Mucosa of descending colon (tissue), 3 donors: ENCODE measurements around the gene TUBGCP3. TPM values are rescaled to one million over a fixed set of nuclear protein-coding genes. Genes with fewer than 3 reads are reported as not detected.

ENCODE experiments used
- ATAC-seq: fragments of 200-7000 bp; cut with Tn5 transposase; one replicate; pipeline ENCODE4 v1.9.1; 2020; ENCODE audit warnings: mild to moderate bottlenecking, moderate library complexity
- DNase-seq, 3 donors: peaks; one replicate each; pipeline ENCODE4 v3.0.0-alpha.2; 2020
- H3K36me3 ChIP-seq: fragments of 200-600 bp; one replicate; pipeline ENCODE4 v1.8.0; 2021; ENCODE audit warnings: low read depth, mild to moderate bottlenecking
- H3K4me1 ChIP-seq: fragments of 200-600 bp; one replicate; pipeline ENCODE4 v1.8.0; 2021; ENCODE audit warnings: low read depth, mild to moderate bottlenecking
- H3K4me3 ChIP-seq: fragments of 200-600 bp; one replicate; pipeline ENCODE4 v1.8.0; 2021; ENCODE audit warnings: mild to moderate bottlenecking
- H3K9me3 ChIP-seq: fragments of 200-600 bp; one replicate; pipeline ENCODE4 v1.8.0; 2021; ENCODE audit warnings: mild to moderate bottlenecking
- intact Hi-C, 2 donors: fragments of 100-400 bp; cut with DNase I in 1 of 2; cut with micrococcal nuclease in 1 of 2; formaldehyde crosslinking; loops; one replicate each; pipeline versions ENCODE4 v1.11.0 to v1.11.1; 2022; cut with DNase I, micrococcal nuclease
- total RNA-seq, 3 donors: library from RNA; stranded (reverse); fragmentation: NEBNext Ultra II Directional in 2 of 3; extraction: Animal tissue kit (Norgen Biotek cat#: 25700) in 2 of 3; gene quantifications; one replicate each; pipeline versions ENCODE4 v1.2.1 to v1.2.4, GENCODE V29; 2021 to 2023
- TF ChIP-seq, protein P1 (sequence below): fragments of 200-600 bp; IDR thresholded peaks from one replicate; pipeline ENCODE4 v1.8.0; 2022; ENCODE audit warnings: antibody characterized with exemption, mild to moderate bottlenecking
- donor health status: DM: no; HTN: no; CAD: no; lungs with moderate emphysema.
- donor health status: DM: no; HTN: no; CAD: no.
- donor health status: DM: no; HTN: yes; CAD: no.

The TUBGCP3 gene
- total RNA-seq, 3 donors from 2014 or later: 27.7 to 44.8 (median 32.7) TPM

DNA sequence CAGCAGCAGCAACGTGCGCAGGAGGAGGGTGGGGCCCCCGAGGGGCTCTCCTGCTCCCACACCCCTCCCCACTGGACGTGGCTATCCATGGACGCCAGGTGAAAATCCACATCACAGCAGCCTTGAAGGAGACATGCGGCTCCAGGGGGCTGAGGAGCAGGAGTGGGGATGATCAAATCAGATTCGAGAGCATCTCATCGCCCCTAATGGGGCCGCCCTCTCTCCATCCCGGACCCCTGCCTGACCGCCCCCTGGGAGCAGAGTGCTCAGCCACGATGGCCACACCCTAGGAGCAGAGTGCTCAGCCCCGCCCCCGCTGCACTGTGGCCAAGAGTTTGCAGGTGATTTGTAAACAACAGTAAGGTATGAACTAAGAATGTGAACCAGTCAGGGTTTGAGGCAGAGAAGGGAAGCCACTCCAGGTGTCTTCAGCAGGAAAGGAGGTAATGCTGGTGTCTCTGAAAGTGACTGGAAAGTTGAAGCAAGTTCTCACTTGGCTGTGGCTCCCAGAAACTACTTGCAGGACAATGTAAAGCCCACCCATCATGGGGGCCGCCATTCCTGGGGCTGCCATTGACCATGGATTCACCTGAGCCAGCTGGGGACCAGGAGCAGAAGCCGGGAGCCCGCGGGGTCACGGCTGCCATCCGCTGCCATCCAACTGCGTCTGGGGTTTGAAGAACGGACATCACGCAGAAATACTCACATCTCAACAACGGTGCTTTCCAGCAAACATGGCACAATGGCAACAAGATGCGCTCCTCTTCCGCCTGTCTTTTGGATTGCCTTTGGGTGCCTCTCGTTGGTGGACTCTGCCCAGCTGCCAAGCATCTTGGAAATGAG is 140.0 kb downstream of the TUBGCP3 start:
- intact Hi-C loops: loop anchor here (5.0 to 10.0 kb wide), 2 partner anchors 973 to 976 kb away; no protein-coding TSS in a partner anchor
- TF ChIP-seq, protein P1, sequence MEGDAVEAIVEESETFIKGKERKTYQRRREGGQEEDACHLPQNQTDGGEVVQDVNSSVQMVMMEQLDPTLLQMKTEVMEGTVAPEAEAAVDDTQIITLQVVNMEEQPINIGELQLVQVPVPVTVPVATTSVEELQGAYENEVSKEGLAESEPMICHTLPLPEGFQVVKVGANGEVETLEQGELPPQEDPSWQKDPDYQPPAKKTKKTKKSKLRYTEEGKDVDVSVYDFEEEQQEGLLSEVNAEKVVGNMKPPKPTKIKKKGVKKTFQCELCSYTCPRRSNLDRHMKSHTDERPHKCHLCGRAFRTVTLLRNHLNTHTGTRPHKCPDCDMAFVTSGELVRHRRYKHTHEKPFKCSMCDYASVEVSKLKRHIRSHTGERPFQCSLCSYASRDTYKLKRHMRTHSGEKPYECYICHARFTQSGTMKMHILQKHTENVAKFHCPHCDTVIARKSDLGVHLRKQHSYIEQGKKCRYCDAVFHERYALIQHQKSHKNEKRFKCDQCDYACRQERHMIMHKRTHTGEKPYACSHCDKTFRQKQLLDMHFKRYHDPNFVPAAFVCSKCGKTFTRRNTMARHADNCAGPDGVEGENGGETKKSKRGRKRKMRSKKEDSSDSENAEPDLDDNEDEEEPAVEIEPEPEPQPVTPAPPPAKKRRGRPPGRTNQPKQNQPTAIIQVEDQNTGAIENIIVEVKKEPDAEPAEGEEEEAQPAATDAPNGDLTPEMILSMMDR: no peak
- Histone ChIP-seq H3K36me3 (no peaks in the 10 kb centered on the region), H3K9me3 (no peaks in the 10 kb centered on the region), H3K4me3 (no peak overlapping the region), H3K4me1 (no peaks in the 10 kb centered on the region)
- DNase-seq (peak in 1 of 3 donors; percentile 48), ATAC-seq (no peak)

DNA sequence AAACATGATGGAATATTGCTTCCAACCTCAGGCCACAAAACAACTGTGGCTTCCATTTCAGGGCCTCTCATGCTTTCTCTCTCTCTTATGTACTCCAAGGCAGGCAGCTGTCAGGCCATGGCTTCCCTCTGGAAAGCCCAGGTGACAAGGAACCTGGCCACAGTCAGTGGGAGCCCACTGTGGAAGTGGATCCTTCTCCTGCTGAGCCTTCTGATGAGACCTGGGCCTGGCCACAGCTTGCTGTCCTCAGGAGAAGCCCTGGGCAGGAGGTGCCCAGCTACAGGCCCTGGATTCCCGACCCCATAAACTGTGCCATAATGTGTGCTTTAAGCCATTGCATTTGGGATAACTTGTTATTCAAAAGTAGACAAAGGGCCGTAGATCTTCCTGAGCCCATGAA is 140.6 kb downstream of the TUBGCP3 start:
- TF ChIP-seq, protein P1: no peak
- DNase-seq: no peak
- intact Hi-C loops: loop anchor here (5.0 to 10.0 kb wide), 2 partner anchors 973 to 975 kb away; no protein-coding TSS in a partner anchor
- Histone ChIP-seq H3K4me3 (no peak overlapping the region), H3K9me3 (no peaks in the 10 kb centered on the region), H3K36me3 (no peaks in the 10 kb centered on the region), H3K4me1 (no peaks in the 10 kb centered on the region)
- no peak for ATAC-seq

GRCh38 chr13:112446867-112447266 is 141.1 kb downstream of the TUBGCP3 start:
- ATAC-seq (no peak), DNase-seq (no peak)
- no peaks in the 10 kb centered on the region for H3K4me1 ChIP-seq
- H3K4me3 ChIP-seq: no peak overlapping the region
- TF ChIP-seq, protein P1: no peak
- intact Hi-C loops: loop anchor here (5.0 to 10.0 kb wide), 2 partner anchors 972 to 975 kb away; no protein-coding TSS in a partner anchor
- no peaks in the 10 kb centered on the region for H3K36me3 ChIP-seq
- H3K9me3 ChIP-seq: no peaks in the 10 kb centered on the region

DNA sequence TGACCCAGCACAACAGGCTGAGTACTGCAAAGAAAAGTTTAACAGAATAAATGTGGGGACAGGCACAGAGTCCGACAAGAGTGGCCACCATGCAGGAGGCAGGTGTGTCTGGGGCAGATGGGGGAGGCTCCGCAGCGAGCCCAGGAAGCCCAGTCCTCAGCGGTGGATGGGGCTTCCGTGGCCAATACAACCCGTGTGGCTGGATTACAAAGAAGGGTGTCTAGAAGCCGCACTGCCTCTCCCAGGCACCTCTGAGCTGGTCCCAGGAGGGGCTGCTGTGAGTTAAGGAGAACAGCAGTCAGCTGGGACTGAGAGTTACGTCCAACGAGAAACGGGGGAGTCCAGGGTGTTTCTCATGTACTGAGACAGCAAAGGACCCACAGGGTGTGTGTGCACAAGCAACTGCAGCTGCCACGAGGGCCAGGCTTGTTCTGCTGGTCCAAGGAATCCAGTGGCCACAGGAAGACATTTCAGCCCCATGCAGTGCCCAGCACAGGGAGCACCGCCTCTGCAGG is 141.5 kb downstream of the TUBGCP3 start:
- ATAC-seq: no peak
- TF ChIP-seq, protein P1: no peak
- no peaks in the 10 kb centered on the region for H3K4me1 ChIP-seq
- H3K9me3 ChIP-seq: no peaks in the 10 kb centered on the region
- no peak overlapping the region for H3K4me3 ChIP-seq
- no peaks in the 10 kb centered on the region for H3K36me3 ChIP-seq
- intact Hi-C loops: loop anchor here (5.0 to 10.0 kb wide), 2 partner anchors 972 to 974 kb away; no protein-coding TSS in a partner anchor
- no peak for DNase-seq

- Histone ChIP-seq H3K4me3 (no peak overlapping the region), H3K9me3 (no peaks in the 10 kb centered on the region), H3K4me1 (no peaks in the 10 kb centered on the region), H3K36me3 (no peaks in the 10 kb centered on the region)
- ATAC-seq: no peak
- DNase-seq: no peak
- TF ChIP-seq, protein P1: no peak
- intact Hi-C loops: loop anchor here (5.0 to 10.0 kb wide), 2 partner anchors 971 to 973 kb away; no protein-coding TSS in a partner anchor
These were observed 142.3 kb downstream of the TUBGCP3 start for GRCh38 chr13:112445411-112446271.
